Measurements from ENCODE around the gene TTC28. TPM values are rescaled to one million over a fixed set of nuclear protein-coding genes. Genes with fewer than 3 reads are reported as not detected.

The TTC28 gene
- total RNA-seq, 1 experiment from 2014 or later = 0.12 TPM

DNA sequence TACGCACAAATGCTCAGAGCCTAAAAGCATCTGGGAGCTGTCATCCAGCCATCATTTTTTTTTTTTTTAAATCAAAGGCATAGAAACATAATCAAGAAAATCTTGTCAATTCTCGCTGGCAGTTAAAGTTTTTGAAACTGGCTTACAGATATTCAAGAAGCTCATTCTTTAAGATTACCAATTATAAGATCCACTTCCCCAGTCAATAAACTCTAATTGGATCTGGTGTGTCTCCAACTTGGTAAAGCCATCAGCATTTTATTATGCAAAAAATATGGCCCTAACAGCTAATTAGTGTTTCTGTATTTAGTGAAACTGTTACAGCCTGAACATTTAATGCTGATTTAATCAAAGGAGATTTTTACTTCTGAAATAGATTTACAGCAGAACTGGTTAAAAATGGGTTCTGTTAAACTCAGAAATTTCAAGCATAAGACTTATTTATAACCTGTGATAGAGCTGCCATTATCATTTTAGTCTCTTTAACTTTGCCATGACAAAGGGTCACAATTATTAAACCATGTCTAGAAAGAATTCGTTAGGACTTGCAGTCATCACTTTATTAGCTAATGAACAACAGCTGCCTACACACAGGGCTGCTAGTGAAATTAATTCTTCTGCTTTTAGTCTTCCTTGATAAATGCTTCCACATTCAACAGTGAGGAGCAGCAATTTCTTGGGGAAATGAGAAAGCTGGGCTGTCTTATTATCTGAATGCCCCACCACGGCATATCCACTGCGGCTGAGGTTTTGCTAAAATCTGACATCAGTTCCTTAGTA lies 584.1 kb downstream of the TTC28 start:
- H3K79me2 ChIP-seq (ENCODE audit: insufficient read depth, low read length) = no peaks in the 10 kb centered on the region
- H3K4me3 ChIP-seq (replicated peaks in 1 of 2; ENCODE audit: low read depth in 1 of 2, low read length in 2 of 2) = no peak overlapping the region
- H3K9me2 ChIP-seq (ENCODE audit: insufficient read depth) = no peaks in the 10 kb centered on the region
- no peaks in the 10 kb centered on the region for H4K20me1 ChIP-seq (ENCODE audit: insufficient read depth)
- ATAC-seq (no peak), DNase-seq (ENCODE audit: low read depth, low spot score) (no peak)
- ChIA-PET CTCF (interaction anchor here (1.1 to 3.0 kb wide), 2 partner anchors 17 to 157 kb away, joined by 3 to 9 read pairs; no protein-coding TSS in a partner anchor), POLR2A (no interaction called here), RAD21 (ENCODE audit: low non-redundant PET in 1 of 2, low total read pairs in 2 of 2, uncharacterized antibody in 2 of 2, unreplicated experiment in 2 of 2) (no interaction called here)
- H3K9me3 ChIP-seq (ENCODE audit: control insufficient read depth in 1 of 2, insufficient read depth in 1 of 2, low read depth in 1 of 2, low read length in 2 of 2) = no peaks in the 10 kb centered on the region
- no peak overlapping the region for H3K27ac ChIP-seq (ENCODE audit: low read depth, low read length)
- H3K4me1 ChIP-seq (ENCODE audit: control insufficient read depth in 1 of 2, insufficient read depth in 2 of 2, low read length in 2 of 2) = no peaks in the 10 kb centered on the region
- H3K4me2 ChIP-seq (ENCODE audit: low read length) = no peak overlapping the region
- BruUV-seq (replicated peaks) = no TSS peak
- TF ChIP-seq POLR2A (IDR thresholded peaks at IDR 0.05; ENCODE audit: borderline replicate concordance, extremely low read depth, insufficient read depth, insufficient read length) = no peak
- TF ChIP-seq EZH2phosphoT487 (IDR thresholded peaks at IDR 0.05; ENCODE audit: borderline replicate concordance) = no peak
- TF ChIP-seq, protein P1, sequence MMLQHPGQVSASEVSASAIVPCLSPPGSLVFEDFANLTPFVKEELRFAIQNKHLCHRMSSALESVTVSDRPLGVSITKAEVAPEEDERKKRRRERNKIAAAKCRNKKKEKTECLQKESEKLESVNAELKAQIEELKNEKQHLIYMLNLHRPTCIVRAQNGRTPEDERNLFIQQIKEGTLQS (IDR thresholded peaks at IDR 0.05) = no peak
- no peaks in the 10 kb centered on the region for H3K36me3 ChIP-seq (ENCODE audit: control insufficient read depth in 1 of 2, insufficient read depth in 2 of 2, low read length in 2 of 2)
- intact Hi-C loops (cut with micrococcal nuclease) = no loop called here
- no peak overlapping the region for H2AFZ ChIP-seq (ENCODE audit: low read depth, low read length, poor library complexity, severe bottlenecking)
- no peak overlapping the region for H3K9ac ChIP-seq (ENCODE audit: low read length)
- H3K27me3 ChIP-seq (ENCODE audit: insufficient read depth, low read length) = peaks cover 61% of the 10 kb centered on the region

DNA sequence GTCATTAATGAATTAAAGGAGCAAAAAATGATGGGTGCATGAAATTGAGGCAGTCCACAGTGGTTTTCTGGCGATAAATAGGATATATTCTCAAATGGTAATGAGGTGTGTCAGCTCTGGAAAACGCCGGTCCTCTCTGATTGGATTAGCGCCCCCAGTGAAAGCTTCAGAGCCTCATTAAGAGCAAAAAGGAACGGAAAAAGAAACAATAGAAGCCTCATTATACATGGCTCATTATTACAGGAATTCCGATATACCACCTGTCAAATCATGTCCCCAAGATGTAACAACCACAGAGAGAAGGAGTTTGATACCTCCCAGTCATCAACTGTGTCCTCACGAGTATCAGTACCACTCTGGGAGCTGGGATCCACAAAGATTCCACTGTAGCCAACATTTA lies 584.9 kb downstream of the TTC28 start:
- no peaks in the 10 kb centered on the region for H3K36me3 ChIP-seq (ENCODE audit: control insufficient read depth in 1 of 2, insufficient read depth in 2 of 2, low read length in 2 of 2)
- no peak overlapping the region for H3K9ac ChIP-seq (ENCODE audit: low read length)
- no peaks in the 10 kb centered on the region for H3K4me1 ChIP-seq (ENCODE audit: control insufficient read depth in 1 of 2, insufficient read depth in 2 of 2, low read length in 2 of 2)
- BruUV-seq (replicated peaks) = no TSS peak
- no peak for ATAC-seq
- CTCF ChIA-PET = interaction anchor here (1.1 to 3.0 kb wide), 2 partner anchors 18 to 158 kb away, joined by 3 to 9 read pairs; no protein-coding TSS in a partner anchor
- RAD21 ChIA-PET (ENCODE audit: low non-redundant PET in 1 of 2, low total read pairs in 2 of 2, uncharacterized antibody in 2 of 2, unreplicated experiment in 2 of 2) = no interaction called here
- POLR2A ChIA-PET = no interaction called here
- peaks cover 61% of the 10 kb centered on the region for H3K27me3 ChIP-seq (ENCODE audit: insufficient read depth, low read length)
- H3K9me3 ChIP-seq (ENCODE audit: control insufficient read depth in 1 of 2, insufficient read depth in 1 of 2, low read depth in 1 of 2, low read length in 2 of 2) = no peaks in the 10 kb centered on the region
- H3K9me2 ChIP-seq (ENCODE audit: insufficient read depth) = no peaks in the 10 kb centered on the region
- H3K79me2 ChIP-seq (ENCODE audit: insufficient read depth, low read length) = no peaks in the 10 kb centered on the region
- intact Hi-C loops (cut with micrococcal nuclease) = no loop called here
- H4K20me1 ChIP-seq (ENCODE audit: insufficient read depth) = no peaks in the 10 kb centered on the region
- H3K27ac ChIP-seq (ENCODE audit: low read depth, low read length) = no peak overlapping the region
- H2AFZ ChIP-seq (ENCODE audit: low read depth, low read length, poor library complexity, severe bottlenecking) = no peak overlapping the region
- no peak overlapping the region for H3K4me3 ChIP-seq (replicated peaks in 1 of 2; ENCODE audit: low read depth in 1 of 2, low read length in 2 of 2)
- H3K4me2 ChIP-seq (ENCODE audit: low read length) = no peak overlapping the region
- no peak for DNase-seq (ENCODE audit: low read depth, low spot score)
- TF ChIP-seq YY1 (IDR thresholded peaks at IDR 0.05; ENCODE audit: extremely low read depth, insufficient replicate concordance, low read depth, low read length) = no peak
- TF ChIP-seq, protein P2, sequence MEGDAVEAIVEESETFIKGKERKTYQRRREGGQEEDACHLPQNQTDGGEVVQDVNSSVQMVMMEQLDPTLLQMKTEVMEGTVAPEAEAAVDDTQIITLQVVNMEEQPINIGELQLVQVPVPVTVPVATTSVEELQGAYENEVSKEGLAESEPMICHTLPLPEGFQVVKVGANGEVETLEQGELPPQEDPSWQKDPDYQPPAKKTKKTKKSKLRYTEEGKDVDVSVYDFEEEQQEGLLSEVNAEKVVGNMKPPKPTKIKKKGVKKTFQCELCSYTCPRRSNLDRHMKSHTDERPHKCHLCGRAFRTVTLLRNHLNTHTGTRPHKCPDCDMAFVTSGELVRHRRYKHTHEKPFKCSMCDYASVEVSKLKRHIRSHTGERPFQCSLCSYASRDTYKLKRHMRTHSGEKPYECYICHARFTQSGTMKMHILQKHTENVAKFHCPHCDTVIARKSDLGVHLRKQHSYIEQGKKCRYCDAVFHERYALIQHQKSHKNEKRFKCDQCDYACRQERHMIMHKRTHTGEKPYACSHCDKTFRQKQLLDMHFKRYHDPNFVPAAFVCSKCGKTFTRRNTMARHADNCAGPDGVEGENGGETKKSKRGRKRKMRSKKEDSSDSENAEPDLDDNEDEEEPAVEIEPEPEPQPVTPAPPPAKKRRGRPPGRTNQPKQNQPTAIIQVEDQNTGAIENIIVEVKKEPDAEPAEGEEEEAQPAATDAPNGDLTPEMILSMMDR (IDR thresholded peaks at IDR 0.05 in 2 of 3, conservative IDR thresholded peaks at IDR 0.05 in 1 of 3; ENCODE audit: borderline replicate concordance in 1 of 3, insufficient read depth in 1 of 3, low read depth in 2 of 3, low read length in 2 of 3) = no peak
- TF ChIP-seq, protein P1 (IDR thresholded peaks at IDR 0.05) = no peak
